A673 (cell line): ENCODE results near the gene RALA. TPM values are rescaled to one million over a fixed set of nuclear protein-coding genes. Genes with fewer than 3 reads are reported as not detected.

Experiments
- BruUV-seq: library from RNA; stranded (reverse); fragments of 400-500 nt; replicated peaks from 2 replicates; lab custom pipeline; 2021; lab: Mats Ljungman, UMichigan
- CTCF ChIA-PET: fragments of 300-600 bp; sonication (Branson Sonifier 250); formaldehyde crosslinking; loops from one replicate; lab custom pipeline; 2022; ENCODE audit warnings: antibody characterized with exemption; lab: Charles Lee
- POLR2A ChIA-PET: fragments of 300-600 bp; sonication (Branson Sonifier 250); formaldehyde crosslinking; loops from one replicate; lab custom pipeline; 2022; ENCODE audit warnings: antibody characterized with exemption; ENCODE audit not compliant: low non-redundant PET; lab: Charles Lee
- DNase-seq: peaks from one replicate; pipeline ENCODE4 v3.0.0-alpha.2; 2015; ENCODE audit warnings: low spot score
- H3K27ac ChIP-seq: fragments of 200-600 bp; sonication (generic); 2 replicates; pipeline ENCODE4 v1.5.1; 2016; ENCODE audit warnings: mixed run types, low read depth, mild to moderate bottlenecking, mixed read lengths, antibody characterized with exemption, low read length; ENCODE audit not compliant: poor library complexity, severe bottlenecking
- H3K27me3 ChIP-seq: fragments of 200-600 bp; sonication (generic); replicated peaks from 2 replicates; pipeline ENCODE4 v1.6.1; 2017; ENCODE audit warnings: mixed run types, low read depth, mild to moderate bottlenecking, mixed read lengths, antibody characterized with exemption, low read length; ENCODE audit not compliant: insufficient read depth, poor library complexity
- H3K36me3 ChIP-seq: fragments of 200-600 bp; sonication (generic); 2 replicates; pipeline ENCODE4 v1.6.1; 2016; ENCODE audit warnings: mixed run types, mild to moderate bottlenecking, mixed read lengths, antibody characterized with exemption, low read length; ENCODE audit not compliant: insufficient read depth, poor library complexity, severe bottlenecking
- H3K4me1 ChIP-seq: fragments of 200-600 bp; sonication (generic); 2 replicates; pipeline ENCODE4 v1.6.1; 2017; ENCODE audit warnings: mixed run types, mild to moderate bottlenecking, mixed read lengths, antibody characterized with exemption, low read length; ENCODE audit not compliant: insufficient read depth, poor library complexity, severe bottlenecking
- H3K4me3 ChIP-seq: fragments of 200-600 bp; sonication (generic); 2 replicates; pipeline ENCODE4 v1.5.1; 2016; ENCODE audit warnings: low read depth, mixed run types, mild to moderate bottlenecking, mixed read lengths, low read length; ENCODE audit not compliant: poor library complexity, severe bottlenecking
- H3K9me3 ChIP-seq: fragments of 200-600 bp; sonication (generic); 2 replicates; pipeline ENCODE4 v1.6.1; 2016; ENCODE audit warnings: mixed run types, low read depth, mild to moderate bottlenecking, mixed read lengths, antibody characterized with exemption, low read length; ENCODE audit not compliant: poor library complexity, severe bottlenecking
- CTCF ChIP-seq: fragments of 300-800, 200-600 bp; sonication (generic); conservative IDR thresholded peaks from 2 replicates; pipeline ENCODE4 v1.5.1; 2017; ENCODE audit warnings: low read depth, mild to moderate bottlenecking, antibody characterized with exemption, low read length, moderate library complexity, mixed read lengths
- EZH2 ChIP-seq: fragments of 200-600 bp; sonication (generic); IDR thresholded peaks from 2 replicates; pipeline ENCODE4 v1.6.1; 2017; ENCODE audit warnings: borderline replicate concordance, low read depth, mild to moderate bottlenecking, mixed read lengths, antibody characterized with exemption, low read length; ENCODE audit not compliant: poor library complexity, severe bottlenecking
- intact Hi-C: fragments of 100-400 bp; cut with micrococcal nuclease; formaldehyde crosslinking; loops from one replicate; pipeline ENCODE4 v1.10.0; 2022; ENCODE audit not compliant: unreplicated experiment
- total RNA-seq: library from RNA; stranded (reverse); gene quantifications from 2 replicates; pipeline ENCODE4 v1.2.3, GENCODE V29; 2021

The RALA gene
- total RNA-seq, 1 experiment from 2014 or later, result 33.9 TPM

GRCh38 chr7:39661960-39662359, 38.6 kb downstream of the RALA start:
- DNase-seq, result no peak
- TF ChIP-seq CTCF (no peak), EZH2 (no peak)
- Histone ChIP-seq H3K4me1 (peaks cover 9% of the 10 kb centered on the region), H3K4me3 (no peak overlapping the region), H3K36me3 (no peaks in the 10 kb centered on the region), H3K27ac (no peak overlapping the region), H3K27me3 (no peaks in the 10 kb centered on the region), H3K9me3 (peaks cover 3% of the 10 kb centered on the region)
- CTCF ChIA-PET, result no interaction called here
- intact Hi-C loops, result no loop called here
- BruUV-seq, result no TSS peak
- POLR2A ChIA-PET, result no interaction called here

- POLR2A ChIA-PET, result no interaction called here
Measured at GRCh38 chr7:39663263-39663662, 39.9 kb downstream of the RALA start.

GRCh38 chr7:39664057-39664456, 40.7 kb downstream of the RALA start:
- H3K36me3 ChIP-seq, result no peaks in the 10 kb centered on the region
- ChIA-PET CTCF (no interaction called here), POLR2A (no interaction called here)
- BruUV-seq, result no TSS peak
- H3K27me3 ChIP-seq, result no peaks in the 10 kb centered on the region
- no peak for TF ChIP-seq EZH2
- no peak for TF ChIP-seq CTCF
- DNase-seq, result no peak
- intact Hi-C loops, result no loop called here
- no peak overlapping the region for H3K27ac ChIP-seq
- peaks cover 18% of the 10 kb centered on the region for H3K4me1 ChIP-seq
- H3K4me3 ChIP-seq, result no peak overlapping the region
- peaks cover 3% of the 10 kb centered on the region for H3K9me3 ChIP-seq

More at GRCh38 chr7:39663263-39663662, 39.9 kb downstream of the RALA start:
- peaks cover 3% of the 10 kb centered on the region for H3K9me3 ChIP-seq
- H3K36me3 ChIP-seq, result no peaks in the 10 kb centered on the region
- intact Hi-C loops, result no loop called here
- no peaks in the 10 kb centered on the region for H3K27me3 ChIP-seq
- no TSS peak for BruUV-seq
- no peak overlapping the region for H3K27ac ChIP-seq
- no peak for TF ChIP-seq CTCF
- TF ChIP-seq EZH2, result no peak
- CTCF ChIA-PET, result no interaction called here
- no peak for DNase-seq
- H3K4me3 ChIP-seq, result no peak overlapping the region
- H3K4me1 ChIP-seq, result peaks cover 18% of the 10 kb centered on the region
